PC-9 (cell line): ENCODE data around the gene RASSF3. TPM values are rescaled to one million over a fixed set of nuclear protein-coding genes. Genes with fewer than 3 reads are reported as not detected.

Experiments
- BruUV-seq: library from RNA; stranded (reverse); fragments of 400-500 nt; replicated peaks from 2 replicates; lab custom pipeline; 2021; lab: Mats Ljungman, UMichigan
- CTCF ChIA-PET: fragments of 300-600 bp; sonication (Branson Sonifier 250); formaldehyde crosslinking; loops from one replicate; lab custom pipeline; 2022; ENCODE audit warnings: antibody characterized with exemption; lab: Charles Lee
- POLR2A ChIA-PET: fragments of 300-600 bp; sonication (Branson Sonifier 250); formaldehyde crosslinking; loops from one replicate; lab custom pipeline; 2022; ENCODE audit warnings: antibody characterized with exemption; ENCODE audit not compliant: unreplicated experiment; lab: Charles Lee
- DNase-seq, 2 experiments: peaks; one replicate each; pipeline versions ENCODE4 v3.0.0 to v3.0.0-alpha.2; 2015 to 2022; ENCODE audit warnings: mixed read lengths in 1 of 2
- H2AFZ ChIP-seq: fragments of 200-600 bp; sonication (generic); 2 replicates; pipeline ENCODE4 v1.8.1; 2017; ENCODE audit warnings: antibody characterized with exemption
- H3F3A ChIP-seq: fragments of 200-600 bp; sonication (generic); 2 replicates; pipeline ENCODE4 v1.8.1; 2017; ENCODE audit warnings: antibody characterized with exemption, mild to moderate bottlenecking, low read depth; ENCODE audit not compliant: insufficient read depth
- H3K27ac ChIP-seq: fragments of 200-600 bp; sonication (generic); 2 replicates; pipeline ENCODE4 v1.6.1; 2016; ENCODE audit warnings: mixed run types
- H3K27me3 ChIP-seq: fragments of 200-600 bp; sonication (generic); 2 replicates; pipeline ENCODE4 v1.6.1; 2016; ENCODE audit warnings: low read depth, mixed run types; ENCODE audit not compliant: insufficient read depth
- H3K36me3 ChIP-seq: fragments of 200-600 bp; sonication (generic); 2 replicates; pipeline ENCODE4 v1.6.1; 2016; ENCODE audit warnings: low read depth, mixed run types
- H3K4me1 ChIP-seq: fragments of 200-600 bp; sonication (generic); replicated peaks from 2 replicates; pipeline ENCODE4 v1.6.1; 2016; ENCODE audit warnings: mixed run types; ENCODE audit not compliant: insufficient read depth
- H3K4me2 ChIP-seq: fragments of 200-600 bp; sonication (generic); 2 replicates; pipeline ENCODE4 v1.6.1; 2017; ENCODE audit warnings: mixed run types
- H3K4me3 ChIP-seq: fragments of 200-600 bp; sonication (generic); 2 replicates; pipeline ENCODE4 v1.6.1; 2016; ENCODE audit warnings: mixed run types
- H3K79me2 ChIP-seq: fragments of 200-600 bp; sonication (generic); 2 replicates; pipeline ENCODE4 v1.6.1; 2017; ENCODE audit warnings: low read depth, mixed run types
- H3K9me2 ChIP-seq: fragments of 200-600 bp; sonication (generic); 2 replicates; pipeline ENCODE4 v1.8.1; 2017; ENCODE audit warnings: mild to moderate bottlenecking; ENCODE audit not compliant: insufficient read depth
- H3K9me3 ChIP-seq: fragments of 200-600 bp; sonication (generic); 2 replicates; pipeline ENCODE4 v1.8.1; 2016; ENCODE audit warnings: low read depth; ENCODE audit not compliant: insufficient read depth
- H4K20me1 ChIP-seq: fragments of 200-600 bp; sonication (generic); 2 replicates; pipeline ENCODE4 v1.8.1; 2017; ENCODE audit not compliant: insufficient read depth
- EZH2 ChIP-seq: fragments of 200-600 bp; sonication (generic); IDR thresholded peaks from 2 replicates; pipeline ENCODE4 v1.8.0; 2017; ENCODE audit warnings: antibody characterized with exemption, low read depth
- intact Hi-C: fragments of 100-400 bp; cut with micrococcal nuclease; formaldehyde crosslinking; loops from one replicate; pipeline ENCODE4 v1.10.0; 2022; ENCODE audit not compliant: unreplicated experiment
- total RNA-seq: library from RNA; stranded (reverse); gene quantifications from 2 replicates; pipeline ENCODE4 v1.2.3, GENCODE V29; 2021
- TF ChIP-seq, protein P1 (sequence below): fragments of 200-600 bp; sonication (generic); conservative IDR thresholded peaks from 2 replicates; pipeline ENCODE4 v1.6.1; 2017; ENCODE audit warnings: mixed run types, antibody characterized with exemption, mild to moderate bottlenecking, moderate library complexity

Gene RASSF3
- total RNA-seq, 1 experiment from 2014 or later = 38.9 TPM

DNA sequence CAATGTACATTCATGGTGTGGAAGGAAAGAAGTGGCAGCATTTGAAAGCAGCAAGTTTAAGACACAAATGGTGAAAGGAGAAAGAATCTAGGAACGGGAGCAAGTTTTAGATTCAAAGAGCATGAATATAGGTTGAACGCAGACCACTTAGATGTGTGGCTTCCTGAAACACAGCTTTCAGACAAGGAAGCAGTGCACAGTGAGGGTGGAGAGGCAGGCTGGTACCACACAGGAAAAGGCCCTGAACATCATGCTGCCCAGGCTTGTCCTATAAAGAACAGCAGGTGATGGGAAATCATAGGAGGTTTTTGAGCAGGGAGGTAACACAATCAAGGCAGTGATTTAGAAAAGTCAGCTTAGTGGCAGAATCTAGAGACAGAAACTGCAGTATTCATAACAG is 113.3 kb downstream of the RASSF3 start:
- ChIA-PET POLR2A (no interaction called here), CTCF (no interaction called here)
- Histone ChIP-seq H3K9me2 (no peaks in the 10 kb centered on the region), H4K20me1 (no peaks in the 10 kb centered on the region), H3K27me3 (no peaks in the 10 kb centered on the region), H3K4me1 (no peaks in the 10 kb centered on the region), H3K27ac (no peak overlapping the region), H3K79me2 (no peaks in the 10 kb centered on the region), H3K36me3 (peaks cover 23% of the 10 kb centered on the region; the same call in 1 of the 2 replicates), H3K9me3 (no peaks in the 10 kb centered on the region), H3K4me2 (no peak overlapping the region), H3K4me3 (no peak overlapping the region), H3F3A (no peaks in the 10 kb centered on the region), H2AFZ (no peak overlapping the region)
- DNase-seq = no peak
- TF ChIP-seq, protein P1, sequence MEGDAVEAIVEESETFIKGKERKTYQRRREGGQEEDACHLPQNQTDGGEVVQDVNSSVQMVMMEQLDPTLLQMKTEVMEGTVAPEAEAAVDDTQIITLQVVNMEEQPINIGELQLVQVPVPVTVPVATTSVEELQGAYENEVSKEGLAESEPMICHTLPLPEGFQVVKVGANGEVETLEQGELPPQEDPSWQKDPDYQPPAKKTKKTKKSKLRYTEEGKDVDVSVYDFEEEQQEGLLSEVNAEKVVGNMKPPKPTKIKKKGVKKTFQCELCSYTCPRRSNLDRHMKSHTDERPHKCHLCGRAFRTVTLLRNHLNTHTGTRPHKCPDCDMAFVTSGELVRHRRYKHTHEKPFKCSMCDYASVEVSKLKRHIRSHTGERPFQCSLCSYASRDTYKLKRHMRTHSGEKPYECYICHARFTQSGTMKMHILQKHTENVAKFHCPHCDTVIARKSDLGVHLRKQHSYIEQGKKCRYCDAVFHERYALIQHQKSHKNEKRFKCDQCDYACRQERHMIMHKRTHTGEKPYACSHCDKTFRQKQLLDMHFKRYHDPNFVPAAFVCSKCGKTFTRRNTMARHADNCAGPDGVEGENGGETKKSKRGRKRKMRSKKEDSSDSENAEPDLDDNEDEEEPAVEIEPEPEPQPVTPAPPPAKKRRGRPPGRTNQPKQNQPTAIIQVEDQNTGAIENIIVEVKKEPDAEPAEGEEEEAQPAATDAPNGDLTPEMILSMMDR = no peak
- TF ChIP-seq EZH2 = no peak
- no TSS peak for BruUV-seq
- intact Hi-C loops = no loop called here

DNA sequence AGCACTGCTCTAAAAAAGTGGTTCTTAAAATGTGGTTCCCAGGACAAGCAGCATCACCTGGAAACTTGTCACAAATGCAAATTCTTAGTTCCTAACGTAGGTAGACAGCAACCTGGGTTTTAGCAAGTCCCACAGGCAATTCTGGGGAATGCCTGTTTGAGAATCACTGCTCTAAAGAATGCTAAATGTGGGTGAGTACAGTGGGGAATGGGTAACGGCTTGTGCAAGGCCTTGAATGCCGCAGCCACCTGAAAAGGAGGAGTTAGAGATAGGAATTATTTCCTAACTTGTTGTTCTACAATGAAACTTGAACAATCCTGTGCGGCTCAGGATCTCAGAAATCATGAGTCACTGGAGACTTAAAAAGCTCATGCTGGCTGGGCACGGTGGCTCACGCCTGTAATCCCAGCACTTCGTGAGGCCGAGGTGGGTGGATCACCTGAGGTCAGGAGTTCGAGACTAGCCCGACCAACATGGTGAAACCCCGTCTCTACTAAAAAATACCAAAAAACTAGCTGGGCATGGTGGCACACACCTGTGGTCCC is 114.0 kb downstream of the RASSF3 start:
- BruUV-seq = no TSS peak
- no peak for DNase-seq
- CTCF ChIA-PET = no interaction called here
- H3K4me3 ChIP-seq = no peak overlapping the region
- no peaks in the 10 kb centered on the region for H4K20me1 ChIP-seq
- no peaks in the 10 kb centered on the region for H3K4me1 ChIP-seq
- no peaks in the 10 kb centered on the region for H3K9me3 ChIP-seq
- H3K79me2 ChIP-seq = no peaks in the 10 kb centered on the region
- no peak overlapping the region for H2AFZ ChIP-seq
- H3K27me3 ChIP-seq = no peaks in the 10 kb centered on the region
- no peaks in the 10 kb centered on the region for H3F3A ChIP-seq
- POLR2A ChIA-PET = no interaction called here
- no peaks in the 10 kb centered on the region for H3K9me2 ChIP-seq
- H3K27ac ChIP-seq = no peak overlapping the region
- no peak overlapping the region for H3K4me2 ChIP-seq
- peaks cover 28% of the 10 kb centered on the region for H3K36me3 ChIP-seq
- TF ChIP-seq, protein P1 = no peak
- TF ChIP-seq EZH2 = no peak
- intact Hi-C loops = no loop called here

DNA sequence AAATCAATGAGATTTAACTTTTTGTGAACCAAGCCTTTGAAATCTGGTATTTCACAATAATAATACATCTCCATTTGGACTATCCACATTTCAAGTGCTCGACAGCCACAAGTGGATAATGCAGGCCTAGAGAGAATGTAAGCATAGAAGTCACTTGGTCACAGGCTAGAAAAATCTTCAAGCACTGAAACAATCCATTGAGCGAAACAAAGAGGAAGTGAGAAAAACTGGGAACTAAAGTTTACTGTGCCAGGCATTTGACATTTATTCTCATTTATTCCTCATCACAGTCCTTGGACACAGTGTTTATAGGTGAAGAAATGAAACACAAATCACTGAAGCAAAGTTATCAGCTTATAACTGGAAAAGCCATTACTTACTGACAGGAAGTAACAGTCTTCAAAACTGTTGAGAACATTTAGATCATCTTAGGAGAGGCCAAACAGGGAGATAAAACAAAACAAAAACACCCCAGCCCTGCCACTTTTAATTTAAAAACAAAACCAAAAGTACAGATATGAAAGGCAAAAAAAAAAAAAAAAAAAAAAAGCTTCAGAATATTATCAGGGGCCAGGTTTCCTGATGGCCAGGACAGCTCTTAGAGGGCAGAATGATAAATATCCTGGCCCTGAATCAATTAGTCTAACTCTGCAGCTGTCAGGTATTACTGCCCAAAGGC is 119.8 kb downstream of the RASSF3 start:
- H3K9me2 ChIP-seq = no peaks in the 10 kb centered on the region
- no peak for DNase-seq
- no peak overlapping the region for H2AFZ ChIP-seq
- peaks cover 9% of the 10 kb centered on the region; the same call in 1 of the 2 replicates for H3F3A ChIP-seq
- H4K20me1 ChIP-seq = no peaks in the 10 kb centered on the region
- POLR2A ChIA-PET = no interaction called here
- H3K4me1 ChIP-seq = peaks cover 14% of the 10 kb centered on the region
- TF ChIP-seq, protein P1 = no peak
- no peak for TF ChIP-seq EZH2
- H3K4me2 ChIP-seq = no peak overlapping the region
- no peak overlapping the region for H3K27ac ChIP-seq
- intact Hi-C loops = no loop called here
- peaks cover 15% of the 10 kb centered on the region; the same call in 1 of the 2 replicates for H3K36me3 ChIP-seq
- no peaks in the 10 kb centered on the region for H3K79me2 ChIP-seq
- CTCF ChIA-PET = no interaction called here
- no peaks in the 10 kb centered on the region for H3K9me3 ChIP-seq
- H3K27me3 ChIP-seq = no peaks in the 10 kb centered on the region
- BruUV-seq = no TSS peak
- H3K4me3 ChIP-seq = no peak overlapping the region
